OCI-LY3 (cell line): ENCODE measurements around the gene ATP6V1G2.

Experiments
- CTCF ChIP-seq: fragments of 200-600, 300-600 bp; sonication (generic); IDR thresholded peaks from 2 replicates; pipeline ENCODE4 v1.5.1; 2014; ENCODE audit warnings: antibody characterized with exemption, low read length, low read depth
- EZH2phosphoT487 ChIP-seq: fragments of 200-600 bp; shearing (Covaris generic); IDR thresholded peaks from 2 replicates; pipeline ENCODE4 v1.6.1; 2018; ENCODE audit warnings: antibody characterized with exemption, mixed run types, low read depth

DNA sequence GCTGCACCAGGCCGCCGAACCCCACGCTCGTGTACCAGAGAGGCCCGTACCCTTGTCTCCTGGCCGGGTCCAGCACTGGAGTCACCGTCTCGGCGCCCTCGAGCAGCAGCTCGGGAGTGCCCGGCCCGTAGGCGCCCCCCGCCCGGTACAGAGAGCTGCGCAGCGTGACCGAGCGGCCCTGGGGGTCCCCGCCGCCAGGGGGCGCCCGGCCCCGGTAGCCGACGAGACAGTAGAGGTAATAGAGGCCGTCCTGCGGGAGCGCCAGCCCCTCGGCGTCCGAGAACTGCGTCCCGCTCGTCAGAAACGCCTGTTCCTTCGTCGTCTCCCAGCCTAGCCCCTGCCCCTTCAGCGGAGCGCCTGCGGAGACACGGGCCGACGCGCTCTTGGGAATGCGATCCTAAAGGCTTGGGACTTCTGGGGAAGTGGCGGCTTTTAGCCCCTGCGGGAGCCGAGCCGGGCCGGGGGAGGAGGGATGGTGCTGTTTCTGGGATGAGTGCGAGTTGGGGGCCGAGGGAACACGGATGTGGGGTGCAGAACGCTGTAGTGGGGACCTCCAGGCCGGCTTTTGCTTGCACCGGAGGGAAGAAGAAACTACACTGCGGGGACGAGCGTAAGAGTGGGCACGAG lies 34.5 kb upstream of the ATP6V1G2 start:
- TF ChIP-seq CTCF (peak; percentile 74), EZH2phosphoT487 (no peak)
